ENCODE measurements around the gene SPNS2.

Gene SPNS2

GRCh38 chr17:4498461-4499397 lies at the start of gene SPNS2:
Gene SPNS2, plus strand, starts transcription at chr17:4498881. Its CDS starts 167 bp downstream, at chr17:4499048.
- ATAC-seq (peak; percentile 80), DNase-seq (peak; percentile 60)
- H3K9me3 Mint-ChIP-seq = no peaks in the 10 kb centered on the region
- no peaks in the 10 kb centered on the region for H3K36me3 Mint-ChIP-seq (ENCODE audit: low read depth)
- peak within 1 kb of the TSS; percentile 63 for H3K4me3 Mint-ChIP-seq
- peaks cover 18% of the 10 kb centered on the region for H3K4me1 Mint-ChIP-seq
- H3K27ac Mint-ChIP-seq = no peak within 1 kb of the TSS
- H3K27me3 Mint-ChIP-seq = peaks cover 28% of the 10 kb centered on the region

- H3K4me3 Mint-ChIP-seq = no peak overlapping the region
- peaks cover 2% of the 10 kb centered on the region for H3K36me3 Mint-ChIP-seq (ENCODE audit: low read depth)
- no peak overlapping the region for H3K27ac Mint-ChIP-seq
- H3K9me3 Mint-ChIP-seq = no peaks in the 10 kb centered on the region
- ATAC-seq (no peak), DNase-seq (no peak)
- H3K27me3 Mint-ChIP-seq = no peaks in the 10 kb centered on the region
- no peaks in the 10 kb centered on the region for H3K4me1 Mint-ChIP-seq
These were observed 48.9 kb upstream of the SPNS2 start for GRCh38 chr17:4449736-4450135.

- Mint-ChIP-seq H3K36me3 (ENCODE audit: low read depth) (peaks cover 2% of the 10 kb centered on the region), H3K9me3 (no peaks in the 10 kb centered on the region), H3K27me3 (no peaks in the 10 kb centered on the region), H3K4me1 (no peaks in the 10 kb centered on the region), H3K4me3 (no peak overlapping the region), H3K27ac (no peak overlapping the region)
- no peak for ATAC-seq
- no peak for DNase-seq
These were observed 47.9 kb upstream of the SPNS2 start for GRCh38 chr17:4450710-4451316.

GRCh38 chr17:4453812-4454591 lies 44.7 kb upstream of the SPNS2 start:
- H3K9me3 Mint-ChIP-seq = no peaks in the 10 kb centered on the region
- H3K4me3 Mint-ChIP-seq = no peak overlapping the region
- DNase-seq (no peak), ATAC-seq (no peak)
- H3K27me3 Mint-ChIP-seq = no peaks in the 10 kb centered on the region
- peaks cover 5% of the 10 kb centered on the region for H3K36me3 Mint-ChIP-seq (ENCODE audit: low read depth)
- H3K4me1 Mint-ChIP-seq = no peaks in the 10 kb centered on the region
- no peak overlapping the region for H3K27ac Mint-ChIP-seq

GRCh38 chr17:4460661-4461060 lies 38.0 kb upstream of the SPNS2 start:
- no peak overlapping the region for H3K4me3 Mint-ChIP-seq
- DNase-seq = no peak
- no peaks in the 10 kb centered on the region for H3K4me1 Mint-ChIP-seq
- peaks cover 20% of the 10 kb centered on the region for H3K36me3 Mint-ChIP-seq (ENCODE audit: low read depth)
- no peaks in the 10 kb centered on the region for H3K27me3 Mint-ChIP-seq
- peaks cover 12% of the 10 kb centered on the region for H3K9me3 Mint-ChIP-seq
- no peak overlapping the region for H3K27ac Mint-ChIP-seq
- no peak for ATAC-seq

GRCh38 chr17:4463818-4464476 lies 34.7 kb upstream of the SPNS2 start:
- Mint-ChIP-seq H3K27me3 (no peaks in the 10 kb centered on the region), H3K27ac (no peak overlapping the region), H3K36me3 (ENCODE audit: low read depth) (peaks cover 17% of the 10 kb centered on the region), H3K4me1 (no peaks in the 10 kb centered on the region), H3K4me3 (no peak overlapping the region), H3K9me3 (peaks cover 12% of the 10 kb centered on the region)
- DNase-seq (no peak), ATAC-seq (no peak)

- ATAC-seq = no peak
- H3K4me3 Mint-ChIP-seq = no peak overlapping the region
These were observed 32.9 kb upstream of the SPNS2 start for GRCh38 chr17:4465786-4466185.

GRCh38 chr17:4467287-4467686 lies 31.4 kb upstream of the SPNS2 start:
- DNase-seq (no peak), ATAC-seq (no peak)
- Mint-ChIP-seq H3K9me3 (no peaks in the 10 kb centered on the region), H3K4me3 (no peak overlapping the region), H3K27ac (no peak overlapping the region), H3K27me3 (no peaks in the 10 kb centered on the region), H3K36me3 (ENCODE audit: low read depth) (peaks cover 3% of the 10 kb centered on the region), H3K4me1 (no peaks in the 10 kb centered on the region)

More at GRCh38 chr17:4465786-4466185, 32.9 kb upstream of the SPNS2 start:
- no peaks in the 10 kb centered on the region for H3K4me1 Mint-ChIP-seq
- DNase-seq = no peak
- H3K27me3 Mint-ChIP-seq = no peaks in the 10 kb centered on the region
- H3K9me3 Mint-ChIP-seq = peaks cover 5% of the 10 kb centered on the region
- H3K36me3 Mint-ChIP-seq (ENCODE audit: low read depth) = peaks cover 9% of the 10 kb centered on the region
- no peak overlapping the region for H3K27ac Mint-ChIP-seq

GRCh38 chr17:4469552-4469951 lies 29.1 kb upstream of the SPNS2 start:
- no peaks in the 10 kb centered on the region for H3K36me3 Mint-ChIP-seq (ENCODE audit: low read depth)
- H3K4me3 Mint-ChIP-seq = no peak overlapping the region
- H3K27ac Mint-ChIP-seq = no peak overlapping the region
- ATAC-seq (no peak), DNase-seq (no peak)
- no peaks in the 10 kb centered on the region for H3K9me3 Mint-ChIP-seq
- H3K27me3 Mint-ChIP-seq = no peaks in the 10 kb centered on the region
- no peaks in the 10 kb centered on the region for H3K4me1 Mint-ChIP-seq

GRCh38 chr17:4472286-4472685 lies 26.4 kb upstream of the SPNS2 start:
- H3K36me3 Mint-ChIP-seq (ENCODE audit: low read depth) = no peaks in the 10 kb centered on the region
- DNase-seq (no peak), ATAC-seq (no peak)
- no peaks in the 10 kb centered on the region for H3K9me3 Mint-ChIP-seq
- no peak overlapping the region for H3K27ac Mint-ChIP-seq
- H3K27me3 Mint-ChIP-seq = no peaks in the 10 kb centered on the region
- peaks cover 3% of the 10 kb centered on the region for H3K4me1 Mint-ChIP-seq
- no peak overlapping the region for H3K4me3 Mint-ChIP-seq

- Mint-ChIP-seq H3K27me3 (no peaks in the 10 kb centered on the region), H3K4me3 (no peak overlapping the region), H3K9me3 (no peaks in the 10 kb centered on the region)
These were observed 24.6 kb upstream of the SPNS2 start for GRCh38 chr17:4474093-4474492.

GRCh38 chr17:4475001-4475400 lies 23.7 kb upstream of the SPNS2 start:
- H3K27ac Mint-ChIP-seq = no peak overlapping the region
- H3K4me1 Mint-ChIP-seq = peaks cover 8% of the 10 kb centered on the region
- DNase-seq = no peak
- no peaks in the 10 kb centered on the region for H3K9me3 Mint-ChIP-seq
- H3K27me3 Mint-ChIP-seq = no peaks in the 10 kb centered on the region
- H3K4me3 Mint-ChIP-seq = no peak overlapping the region
- no peaks in the 10 kb centered on the region for H3K36me3 Mint-ChIP-seq (ENCODE audit: low read depth)
- ATAC-seq = no peak

More at GRCh38 chr17:4474093-4474492, 24.6 kb upstream of the SPNS2 start:
- no peaks in the 10 kb centered on the region for H3K36me3 Mint-ChIP-seq (ENCODE audit: low read depth)
- DNase-seq = no peak
- peaks cover 8% of the 10 kb centered on the region for H3K4me1 Mint-ChIP-seq
- no peak overlapping the region for H3K27ac Mint-ChIP-seq
- no peak for ATAC-seq

GRCh38 chr17:4475463-4475862 lies 23.2 kb upstream of the SPNS2 start:
- DNase-seq = no peak
- Mint-ChIP-seq H3K27ac (no peak overlapping the region), H3K27me3 (no peaks in the 10 kb centered on the region), H3K4me1 (peaks cover 13% of the 10 kb centered on the region), H3K9me3 (no peaks in the 10 kb centered on the region), H3K4me3 (no peak overlapping the region), H3K36me3 (ENCODE audit: low read depth) (no peaks in the 10 kb centered on the region)
- no peak for ATAC-seq

GRCh38 chr17:4476017-4476416 lies 22.7 kb upstream of the SPNS2 start:
- ATAC-seq = no peak
- peaks cover 17% of the 10 kb centered on the region for H3K4me1 Mint-ChIP-seq
- H3K4me3 Mint-ChIP-seq = no peak overlapping the region
- H3K27me3 Mint-ChIP-seq = no peaks in the 10 kb centered on the region
- DNase-seq = no peak
- H3K9me3 Mint-ChIP-seq = no peaks in the 10 kb centered on the region
- no peak overlapping the region for H3K27ac Mint-ChIP-seq
- H3K36me3 Mint-ChIP-seq (ENCODE audit: low read depth) = no peaks in the 10 kb centered on the region

Data from activated naive CD8-positive, alpha-beta T cell treated with anti-CD3 and anti-CD28 coated beads, Interleukin-2, amount 50 U/mL, for 24 hours (primary cell).